HepG2 (cell line): ENCODE data around the gene DPT. TPM values are rescaled to one million over a fixed set of nuclear protein-coding genes. Genes with fewer than 3 reads are reported as not detected.

Experiments used
- ATAC-seq: fragments of 200-7000 bp; cut with Tn5 transposase; 3 replicates; pipeline ENCODE4 v1.9.1; 2020; ENCODE audit warnings: mild to moderate bottlenecking, moderate library complexity
- BruUV-seq: library from RNA; stranded (reverse); fragments of 400-500 nt; replicated peaks from 2 replicates; lab custom pipeline; 2021; lab: Mats Ljungman, UMichigan
- CTCF ChIA-PET: fragments of 300-600 bp; formaldehyde crosslinking; extraction: SDS; loops from one replicate; lab custom pipeline; 2021; ENCODE audit warnings: low total read pairs, inconsistent platforms, low intra/inter-chr PET ratio; lab: Yijun Ruan, JAX
- POLR2A ChIA-PET: fragments of 350-600 bp; sonication (Branson Sonifier 250); formaldehyde crosslinking; loops from one replicate; lab custom pipeline; 2020; ENCODE audit warnings: antibody characterized with exemption, inconsistent platforms; lab: Yijun Ruan, JAX
- DNase-seq: peaks from one replicate; pipeline ENCODE4 v3.0.0-alpha.2; 2015; ENCODE audit warnings: low spot score
- FAIRE-seq: peaks from 3 replicates; lab custom pipeline; 2011; peaks lifted over from hg19 to GRCh38; lab: Jason Lieb, UNC
- H2AFZ ChIP-seq: one replicate; pipeline ENCODE4 v1.6.1; 2011; ENCODE audit warnings: low read length, inconsistent platforms
- H3K27ac ChIP-seq: fragments of 300-600 bp; 3 replicates; pipeline ENCODE4 v1.8.0; 2011; ENCODE audit warnings: mixed run types, mild to moderate bottlenecking, mixed read lengths, low read length, inconsistent platforms; ENCODE audit not compliant: insufficient read depth; ENCODE audit errors: extremely low read length
- H3K27me3 ChIP-seq, 2 experiments: fragments of 200-600 bp in 1 of 2; 2 replicates in 1 of 2; 3 replicates in 1 of 2; pipeline versions ENCODE4 v1.6.0 to v1.8.0; 2011; ENCODE audit warnings: low read length in 2 of 2, mild to moderate bottlenecking in 2 of 2, moderate library complexity in 2 of 2, inconsistent platforms in 1 of 2; ENCODE audit not compliant: insufficient read depth in 2 of 2, control insufficient read depth in 1 of 2
- H3K36me3 ChIP-seq, 2 experiments: fragments of 200-600 bp in 1 of 2; replicated peaks in 1 of 2; 2 replicates in 1 of 2; 3 replicates in 1 of 2; pipeline versions ENCODE4 v1.5.1 to v1.8.0; 2011; ENCODE audit warnings: low read length in 2 of 2, inconsistent platforms in 1 of 2; ENCODE audit not compliant: insufficient read depth in 2 of 2, control insufficient read depth in 1 of 2
- H3K4me1 ChIP-seq: 2 replicates; pipeline ENCODE4 v1.5.1; 2012; ENCODE audit warnings: low read length, inconsistent platforms; ENCODE audit not compliant: insufficient read depth
- H3K4me2 ChIP-seq: 2 replicates; pipeline ENCODE4 v1.6.0; 2011; ENCODE audit warnings: low read depth, low read length, inconsistent platforms
- H3K4me3 ChIP-seq, 3 experiments: fragments of 200-600 bp in 1 of 3; sonication (generic), shearing (Covaris generic) in 1 of 3; replicated peaks in 1 of 3; 2 replicates each; pipeline ENCODE4 v1.5.1; 2011 to 2016; ENCODE audit warnings: low read length in 3 of 3, inconsistent platforms in 2 of 3, low read depth in 2 of 3, mild to moderate bottlenecking in 2 of 3, control low read depth in 1 of 3, mixed read lengths in 1 of 3; ENCODE audit not compliant: insufficient read depth in 1 of 3
- H3K79me2 ChIP-seq: one replicate; pipeline ENCODE4 v1.6.1; 2011; ENCODE audit warnings: low read length, inconsistent platforms; ENCODE audit not compliant: insufficient read depth
- H3K9ac ChIP-seq: 2 replicates; pipeline ENCODE4 v1.6.0; 2011; ENCODE audit warnings: mild to moderate bottlenecking, low read depth, low read length, inconsistent platforms; ENCODE audit not compliant: insufficient read depth
- H3K9me3 ChIP-seq: 2 replicates; pipeline ENCODE4 v1.5.1; 2012; ENCODE audit warnings: mild to moderate bottlenecking, low read length
- H4K20me1 ChIP-seq: 2 replicates; pipeline ENCODE4 v1.6.0; 2011; ENCODE audit warnings: inconsistent platforms, mild to moderate bottlenecking, low read length, moderate library complexity; ENCODE audit not compliant: insufficient read depth
- HDAC6 ChIP-seq: fragments of 200-600 bp; sonication (generic); IDR thresholded peaks from 2 replicates; pipeline ENCODE4 v1.7.0; 2017; ENCODE audit warnings: mild to moderate bottlenecking, antibody characterized with exemption, low read length, low read depth
- KLF11 ChIP-seq: IDR thresholded peaks from 2 replicates; pipeline ENCODE4 v1.6.1; 2016; ENCODE audit warnings: missing compliant biosample characterization
- SMYD3 ChIP-seq: sonication (generic); formaldehyde crosslinking; IDR thresholded peaks from 2 replicates; pipeline ENCODE4 v1.8.1; 2023; ENCODE audit warnings: mild to moderate bottlenecking, missing genetic modification reagents
- ZFP37 ChIP-seq: sonication (generic); formaldehyde crosslinking; IDR thresholded peaks from 2 replicates; pipeline ENCODE4 v1.4.0; 2020; ENCODE audit warnings: missing genetic modification reagents, borderline replicate concordance
- ZNF552 ChIP-seq: sonication (generic); formaldehyde crosslinking; IDR thresholded peaks from 2 replicates; pipeline ENCODE4 v1.9.0; 2022; ENCODE audit warnings: missing genetic modification reagents, mild to moderate bottlenecking, borderline replicate concordance
- ZNF574 ChIP-seq: sonication (generic); formaldehyde crosslinking; IDR thresholded peaks from 2 replicates; pipeline ENCODE4 v1.4.0; 2020; ENCODE audit warnings: missing genetic modification reagents
- WGBS: methylation state at CpG from one replicate; pipeline ENCODE4 v1.1.6; 2017; ENCODE audit warnings: low lambda C conversion rate; 5-methylcytosine and 5-hydroxymethylcytosine counted together
- in situ Hi-C: cut with HindIII; loops from 2 replicates; pipeline ENCODE4 v1.10.0; 2017; ENCODE audit warnings: low pct_unique_long_range_greater_than_20kb; ENCODE audit not compliant: extremely low pct_ligation_motif_present
- intact Hi-C: fragments of 100-400 bp; cut with micrococcal nuclease; formaldehyde crosslinking; loops from one replicate; pipeline ENCODE4 v1.10.0; 2022; ENCODE audit not compliant: unreplicated experiment
- polyA plus RNA-seq, 8 experiments: library from polyadenylated mRNA; depleted of rRNA in 3 of 8; stranded (reverse) in 7 of 8; unstranded in 1 of 8; fragments of >200 nt; fragmentation: Illumina TruSeq in 4 of 8; extraction: Trizol in 4 of 8; gene quantifications; 2 replicates each; pipeline versions ENCODE4 v1.2.1 to v1.2.3, GENCODE V29; 2011 to 2016; ENCODE audit warnings: low read depth in 4 of 8, missing spikeins in 1 of 8, mixed read lengths in 1 of 8; ENCODE audit not compliant: insufficient read depth in 1 of 8
- total RNA-seq, 5 experiments: library from RNA; depleted of rRNA; stranded (reverse); fragments of >200 nt; fragmentation: Illumina TruSeq; extraction: Trizol; gene quantifications; 2 replicates each; pipeline ENCODE4 v1.2.3, GENCODE V29; 2016; ENCODE audit warnings: low read depth in 1 of 5
- TF ChIP-seq, protein P1 (sequence below): sonication (generic); formaldehyde crosslinking; IDR thresholded peaks from 2 replicates; pipeline ENCODE4 v1.8.0; 2022; ENCODE audit warnings: low read depth, missing genetic modification reagents
- TF ChIP-seq, protein P2 (sequence below): fragments of 450-650 bp; IDR thresholded peaks from 2 replicates; pipeline ENCODE4 v1.6.1; 2016
- TF ChIP-seq, protein P3 (sequence below): sonication (generic); formaldehyde crosslinking; IDR thresholded peaks from 2 replicates; pipeline ENCODE4 v1.4.0; 2020; ENCODE audit warnings: mild to moderate bottlenecking, missing genetic modification reagents

DPT gene
- total and polyA plus RNA-seq, 2 of the 13 experiments (the other 11 are each of a cell fraction or from before 2014, with no cell fraction given): 0.04 TPM; not detected in 1

DNA sequence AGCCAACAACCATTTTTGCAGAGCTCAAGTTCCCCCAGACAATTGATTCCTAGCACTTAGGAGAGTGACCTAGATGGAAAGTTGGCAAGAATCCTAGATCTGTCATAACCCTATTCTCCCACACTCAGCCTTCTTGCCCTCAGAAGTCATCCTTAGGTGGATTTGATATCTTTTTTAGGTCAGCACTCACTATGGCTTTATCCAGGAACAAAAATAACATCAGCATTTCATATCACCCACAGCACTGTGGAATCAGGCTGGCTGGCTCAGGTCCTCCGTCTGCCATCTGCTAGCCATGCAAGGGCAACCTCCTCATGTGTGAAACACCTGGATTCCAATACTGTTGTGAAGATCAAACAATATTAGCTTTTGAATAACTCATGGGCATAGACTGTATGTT lies 6.0 kb downstream of the DPT start:
- DNase-seq (no peak), FAIRE-seq (no peak), ATAC-seq (no peak)
- no peak overlapping the region for H3K9ac ChIP-seq
- WGBS: 0% methylated on average over 1 of the region's 1 CpG
- no peak overlapping the region for H3K4me2 ChIP-seq
- POLR2A ChIA-PET: no interaction called here
- H2AFZ ChIP-seq: no peak overlapping the region
- TF ChIP-seq, protein P1, sequence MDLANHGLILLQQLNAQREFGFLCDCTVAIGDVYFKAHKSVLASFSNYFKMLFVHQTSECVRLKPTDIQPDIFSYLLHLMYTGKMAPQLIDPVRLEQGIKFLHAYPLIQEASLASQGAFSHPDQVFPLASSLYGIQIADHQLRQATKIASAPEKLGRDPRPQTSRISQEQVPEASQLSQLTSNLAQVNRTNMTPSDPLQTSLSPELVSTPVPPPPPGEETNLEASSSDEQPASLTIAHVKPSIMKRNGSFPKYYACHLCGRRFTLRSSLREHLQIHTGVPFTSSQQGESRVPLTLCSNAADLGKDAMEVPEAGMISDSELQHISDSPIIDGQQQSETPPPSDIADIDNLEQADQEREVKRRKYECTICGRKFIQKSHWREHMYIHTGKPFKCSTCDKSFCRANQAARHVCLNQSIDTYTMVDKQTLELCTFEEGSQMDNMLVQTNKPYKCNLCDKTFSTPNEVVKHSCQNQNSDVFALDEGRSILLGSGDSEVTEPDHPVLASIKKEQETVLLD: no peak
- TF ChIP-seq SMYD3 (no peak), ZNF552 (no peak), ZNF574 (CRISPR knock-in tag) (no peak), KLF11 (no peak), ZFP37 (CRISPR knock-in tag) (no peak), HDAC6 (no peak)
- TF ChIP-seq, protein P2, sequence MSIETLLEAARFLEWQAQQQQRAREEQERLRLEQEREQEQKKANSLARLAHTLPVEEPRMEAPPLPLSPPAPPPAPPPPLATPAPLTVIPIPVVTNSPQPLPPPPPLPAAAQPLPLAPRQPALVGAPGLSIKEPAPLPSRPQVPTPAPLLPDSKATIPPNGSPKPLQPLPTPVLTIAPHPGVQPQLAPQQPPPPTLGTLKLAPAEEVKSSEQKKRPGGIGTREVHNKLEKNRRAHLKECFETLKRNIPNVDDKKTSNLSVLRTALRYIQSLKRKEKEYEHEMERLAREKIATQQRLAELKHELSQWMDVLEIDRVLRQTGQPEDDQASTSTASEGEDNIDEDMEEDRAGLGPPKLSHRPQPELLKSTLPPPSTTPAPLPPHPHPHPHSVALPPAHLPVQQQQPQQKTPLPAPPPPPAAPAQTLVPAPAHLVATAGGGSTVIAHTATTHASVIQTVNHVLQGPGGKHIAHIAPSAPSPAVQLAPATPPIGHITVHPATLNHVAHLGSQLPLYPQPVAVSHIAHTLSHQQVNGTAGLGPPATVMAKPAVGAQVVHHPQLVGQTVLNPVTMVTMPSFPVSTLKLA: no peak
- TF ChIP-seq, protein P3, sequence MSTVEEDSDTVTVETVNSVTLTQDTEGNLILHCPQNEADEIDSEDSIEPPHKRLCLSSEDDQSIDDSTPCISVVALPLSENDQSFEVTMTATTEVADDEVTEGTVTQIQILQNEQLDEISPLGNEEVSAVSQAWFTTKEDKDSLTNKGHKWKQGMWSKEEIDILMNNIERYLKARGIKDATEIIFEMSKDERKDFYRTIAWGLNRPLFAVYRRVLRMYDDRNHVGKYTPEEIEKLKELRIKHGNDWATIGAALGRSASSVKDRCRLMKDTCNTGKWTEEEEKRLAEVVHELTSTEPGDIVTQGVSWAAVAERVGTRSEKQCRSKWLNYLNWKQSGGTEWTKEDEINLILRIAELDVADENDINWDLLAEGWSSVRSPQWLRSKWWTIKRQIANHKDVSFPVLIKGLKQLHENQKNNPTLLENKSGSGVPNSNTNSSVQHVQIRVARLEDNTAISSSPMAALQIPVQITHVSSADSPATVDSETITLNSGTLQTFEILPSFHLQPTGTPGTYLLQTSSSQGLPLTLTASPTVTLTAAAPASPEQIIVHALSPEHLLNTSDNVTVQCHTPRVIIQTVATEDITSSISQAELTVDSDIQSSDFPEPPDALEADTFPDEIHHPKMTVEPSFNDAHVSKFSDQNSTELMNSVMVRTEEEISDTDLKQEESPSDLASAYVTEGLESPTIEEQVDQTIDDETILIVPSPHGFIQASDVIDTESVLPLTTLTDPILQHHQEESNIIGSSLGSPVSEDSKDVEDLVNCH (CRISPR knock-in tag): no peak
- peaks cover 26% of the 10 kb centered on the region for H3K4me1 ChIP-seq
- H3K9me3 ChIP-seq: no peaks in the 10 kb centered on the region
- no peak overlapping the region for H3K27ac ChIP-seq
- no peak overlapping the region for H3K4me3 ChIP-seq
- CTCF ChIA-PET: no interaction called here
- in situ Hi-C loops: loop anchor here (10.0 kb wide), 1 partner anchor 58 kb away; no protein-coding TSS in a partner anchor
- no TSS peak for BruUV-seq
- H3K36me3 ChIP-seq: no peaks in the 10 kb centered on the region
- H4K20me1 ChIP-seq: no peaks in the 10 kb centered on the region
- intact Hi-C loops: no loop called here
- no peaks in the 10 kb centered on the region for H3K79me2 ChIP-seq
- peaks cover 0 to 29% of the 10 kb centered on the region in 2 experiments; a peak in 3 of 5 replicates for H3K27me3 ChIP-seq
